OCI-LY1 (cell line): ENCODE results near the gene INPP5A.

Experiments used
- H2AFZ ChIP-seq: fragments of 200-600 bp; sonication (generic), shearing (Covaris generic); 2 replicates; pipeline ENCODE4 v1.6.0; 2014; ENCODE audit warnings: antibody characterized with exemption, mild to moderate bottlenecking, low read length
- H3F3A ChIP-seq: fragments of 200-600 bp; sonication (generic), shearing (Covaris generic); 2 replicates; pipeline ENCODE4 v1.6.0; 2014; ENCODE audit warnings: mild to moderate bottlenecking, antibody characterized with exemption, low read length, moderate library complexity; ENCODE audit not compliant: insufficient read depth
- H3K27ac ChIP-seq: fragments of 200-600 bp; sonication (generic); 2 replicates; pipeline ENCODE4 v1.5.1; 2014; ENCODE audit warnings: low read length, mixed run types, mild to moderate bottlenecking, low read depth; ENCODE audit not compliant: poor library complexity, severe bottlenecking
- H3K27me3 ChIP-seq: fragments of 200-600 bp; sonication (generic); 2 replicates; pipeline ENCODE4 v1.6.0; 2014; ENCODE audit warnings: antibody characterized with exemption, mild to moderate bottlenecking, low read length, moderate library complexity; ENCODE audit not compliant: insufficient read depth
- H3K36me3 ChIP-seq: fragments of 200-600 bp; sonication (generic); 2 replicates; pipeline ENCODE4 v1.6.1; 2014; ENCODE audit warnings: mild to moderate bottlenecking, antibody characterized with exemption, low read length, moderate library complexity, mixed read lengths; ENCODE audit not compliant: insufficient read depth
- H3K4me1 ChIP-seq: fragments of 200-600 bp; sonication (generic); 2 replicates; pipeline ENCODE4 v1.5.1; 2014; ENCODE audit warnings: mild to moderate bottlenecking, low read length, moderate library complexity; ENCODE audit not compliant: insufficient read depth, severe bottlenecking
- H3K4me2 ChIP-seq: fragments of 200-600 bp; sonication (generic), shearing (Covaris generic); 2 replicates; pipeline ENCODE4 v1.6.1; 2014; ENCODE audit warnings: low read length
- H3K4me3 ChIP-seq: fragments of 200-600 bp; sonication (generic); 2 replicates; pipeline ENCODE4 v1.5.1; 2014; ENCODE audit warnings: low read length, low read depth, mild to moderate bottlenecking, mixed read lengths; ENCODE audit not compliant: poor library complexity, severe bottlenecking
- H3K79me2 ChIP-seq: fragments of 200-600 bp; shearing (Covaris generic); 2 replicates; pipeline ENCODE4 v1.6.1; 2016; ENCODE audit warnings: mixed run types, low read length, mixed read lengths; ENCODE audit not compliant: insufficient read depth
- H3K9ac ChIP-seq: fragments of 200-600 bp; sonication (generic), shearing (Covaris generic); 2 replicates; pipeline ENCODE4 v1.6.1; 2014; ENCODE audit warnings: mild to moderate bottlenecking, low read length, mixed read lengths
- H3K9me2 ChIP-seq: fragments of 200-600 bp; sonication (generic), shearing (Covaris generic); 2 replicates; pipeline ENCODE4 v1.6.1; 2014; ENCODE audit warnings: low read depth, mild to moderate bottlenecking, low read length, mixed read lengths
- H3K9me3 ChIP-seq: fragments of 200-600 bp; shearing (Covaris generic); 2 replicates; pipeline ENCODE4 v1.6.1; 2014; ENCODE audit warnings: low read length, mixed read lengths
- H4K20me1 ChIP-seq: fragments of 200-600 bp; sonication (generic), shearing (Covaris generic); 2 replicates; pipeline ENCODE4 v1.6.0; 2016; ENCODE audit warnings: mild to moderate bottlenecking, low read length; ENCODE audit not compliant: insufficient read depth
- CTCF ChIP-seq: fragments of 200-600 bp; sonication (generic), shearing (Covaris generic); IDR thresholded peaks from 2 replicates; pipeline ENCODE4 v1.5.1; 2017; ENCODE audit warnings: mild to moderate bottlenecking, antibody characterized with exemption, low read length, moderate library complexity, mixed read lengths
- EZH2 ChIP-seq: fragments of 200-600 bp; sonication (generic), shearing (Covaris generic); IDR thresholded peaks from 2 replicates; pipeline ENCODE4 v1.8.0; 2017; ENCODE audit warnings: borderline replicate concordance, mixed run types, mild to moderate bottlenecking, antibody characterized with exemption, low read length, moderate library complexity, mixed read lengths

INPP5A gene

GRCh38 chr10:132626019-132626760 is 88.6 kb downstream of the INPP5A start:
- no peaks in the 10 kb centered on the region for H3K9me2 ChIP-seq
- no peaks in the 10 kb centered on the region for H3F3A ChIP-seq
- H3K79me2 ChIP-seq, result no peaks in the 10 kb centered on the region
- no peak overlapping the region for H3K4me3 ChIP-seq
- H3K9me3 ChIP-seq, result no peaks in the 10 kb centered on the region
- no peak overlapping the region for H3K9ac ChIP-seq
- no peak overlapping the region for H3K27ac ChIP-seq
- H3K4me2 ChIP-seq, result no peak overlapping the region
- no peaks in the 10 kb centered on the region for H3K36me3 ChIP-seq
- H3K4me1 ChIP-seq, result no peaks in the 10 kb centered on the region
- no peaks in the 10 kb centered on the region for H3K27me3 ChIP-seq
- H2AFZ ChIP-seq, result no peak overlapping the region
- H4K20me1 ChIP-seq, result no peaks in the 10 kb centered on the region
- TF ChIP-seq CTCF (no peak), EZH2 (no peak)

DNA sequence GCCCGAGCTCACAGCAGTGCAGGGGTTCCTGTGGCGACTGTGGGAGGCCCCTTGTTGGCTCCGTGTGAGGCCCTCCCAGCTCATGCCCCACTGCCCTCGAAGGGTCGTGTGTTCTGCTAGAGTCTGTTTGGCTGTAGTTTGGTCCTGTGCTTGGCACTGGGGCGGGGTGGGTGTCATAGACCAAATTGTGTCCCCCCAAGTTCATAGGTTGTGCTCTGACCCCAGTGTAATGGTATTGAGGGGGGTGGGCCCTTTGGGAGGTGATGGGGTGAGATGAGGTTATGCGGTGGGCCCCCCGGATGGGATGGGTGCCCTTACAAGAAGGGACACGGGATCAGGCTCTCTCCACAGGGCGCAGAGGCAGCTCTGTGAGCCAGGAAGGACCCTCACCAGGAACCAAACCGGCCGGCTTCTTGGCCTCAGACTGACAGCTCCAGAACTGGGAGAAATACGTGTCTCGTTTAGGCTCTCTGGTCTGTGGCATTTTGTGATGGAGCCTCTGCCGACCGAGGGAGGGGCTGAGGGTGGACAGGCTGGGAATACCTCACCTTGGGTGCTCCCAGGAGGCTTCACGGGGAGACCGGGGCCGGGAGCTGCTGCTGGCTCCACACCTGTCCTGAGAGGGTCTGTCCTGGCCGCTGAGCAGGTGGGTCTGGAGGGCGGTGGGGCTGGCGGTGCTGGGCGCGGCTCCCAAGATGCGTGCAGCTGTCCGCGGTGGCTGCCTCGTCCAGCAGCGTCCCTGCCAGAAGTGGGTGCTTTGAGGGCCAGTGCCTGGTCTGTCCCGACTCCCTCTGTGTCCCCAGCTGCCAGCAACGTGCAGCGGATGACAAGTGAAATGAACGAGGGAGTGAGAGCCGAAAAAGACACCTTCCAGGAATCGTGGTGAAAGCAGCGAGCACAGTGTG is 89.4 kb downstream of the INPP5A start:
- Histone ChIP-seq H3K9ac (no peak overlapping the region), H4K20me1 (no peaks in the 10 kb centered on the region), H3K4me1 (no peaks in the 10 kb centered on the region), H3K4me3 (no peak overlapping the region), H3K9me2 (no peaks in the 10 kb centered on the region), H3K27ac (no peak overlapping the region), H2AFZ (no peak overlapping the region), H3F3A (no peaks in the 10 kb centered on the region), H3K27me3 (no peaks in the 10 kb centered on the region), H3K36me3 (no peaks in the 10 kb centered on the region), H3K4me2 (no peak overlapping the region), H3K79me2 (no peaks in the 10 kb centered on the region), H3K9me3 (no peaks in the 10 kb centered on the region)
- TF ChIP-seq EZH2 (no peak), CTCF (no peak)

GRCh38 chr10:132627666-132628531 is 90.3 kb downstream of the INPP5A start:
- no peak overlapping the region for H3K4me2 ChIP-seq
- H3F3A ChIP-seq, result no peaks in the 10 kb centered on the region
- H3K79me2 ChIP-seq, result no peaks in the 10 kb centered on the region
- H4K20me1 ChIP-seq, result no peaks in the 10 kb centered on the region
- H3K27me3 ChIP-seq, result no peaks in the 10 kb centered on the region
- H3K4me1 ChIP-seq, result no peaks in the 10 kb centered on the region
- no peak overlapping the region for H2AFZ ChIP-seq
- no peaks in the 10 kb centered on the region for H3K9me3 ChIP-seq
- H3K4me3 ChIP-seq, result no peak overlapping the region
- H3K27ac ChIP-seq, result no peak overlapping the region
- no peak for TF ChIP-seq CTCF
- TF ChIP-seq EZH2, result no peak
- no peak overlapping the region for H3K9ac ChIP-seq
- H3K9me2 ChIP-seq, result no peaks in the 10 kb centered on the region
- no peaks in the 10 kb centered on the region for H3K36me3 ChIP-seq
